ENCODE measurements around the gene AJAP1.

AJAP1 gene

DNA sequence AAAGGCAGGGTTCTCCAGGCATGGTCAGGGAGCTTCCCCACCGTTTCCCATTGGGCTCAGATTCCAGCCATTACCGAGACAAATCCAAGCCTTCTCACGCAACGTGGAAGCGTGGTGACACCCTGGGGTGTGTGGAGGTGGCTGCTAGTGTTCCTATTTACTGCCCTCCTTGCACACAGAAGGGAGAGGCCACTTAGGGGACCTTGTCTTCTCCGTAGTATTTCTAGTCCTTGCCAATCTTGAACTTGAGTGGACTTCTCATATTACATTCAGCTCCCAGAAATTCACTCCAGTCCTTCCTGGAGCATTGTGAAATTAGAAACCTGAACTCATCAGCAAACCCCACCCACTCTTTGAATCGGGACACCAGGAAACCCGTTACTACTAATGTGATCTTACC lies 131.6 kb downstream of the AJAP1 start:
- Histone ChIP-seq H3K27ac (ENCODE audit: insufficient read depth in 1 of 2, low read depth in 1 of 2, low read length in 2 of 2, poor library complexity in 1 of 2, severe bottlenecking in 2 of 2) (no peak overlapping the region), H3K9me3 (ENCODE audit: control extremely low read depth in 1 of 5, control insufficient read depth in 4 of 5, insufficient read depth in 2 of 5, low read depth in 1 of 5, low read length in 4 of 5) (peaks cover 0 to 2% (median 0%) of the 10 kb centered on the region in 5 experiments), H3K27me3 (replicated peaks in 2 of 5; ENCODE audit: control insufficient read depth in 4 of 5, insufficient read depth in 5 of 5, low read length in 4 of 5) (peaks cover 0 to 12% (median 0%) of the 10 kb centered on the region in 5 experiments), H3K4me1 (ENCODE audit: control extremely low read depth in 1 of 4, control insufficient read depth in 4 of 4, insufficient read depth in 4 of 4, low read length in 3 of 4) (no peaks in the 10 kb centered on the region), H3K36me3 (ENCODE audit: control insufficient read depth in 4 of 4, insufficient read depth in 4 of 4, low read length in 3 of 4) (no peaks in the 10 kb centered on the region), H3K4me3 (ENCODE audit: control insufficient read depth in 1 of 7, extremely low read depth in 1 of 7, insufficient read depth in 4 of 7, low read depth in 2 of 7, low read length in 6 of 7) (no peak overlapping the region)
- DNase-seq, result no peak
- ChIA-PET POLR2A (no interaction called here), CTCF (no interaction called here)
- 100% methylated on average over 3 of the region's 8 CpGs for WGBS (ENCODE audit: insufficient coverage)

DNA sequence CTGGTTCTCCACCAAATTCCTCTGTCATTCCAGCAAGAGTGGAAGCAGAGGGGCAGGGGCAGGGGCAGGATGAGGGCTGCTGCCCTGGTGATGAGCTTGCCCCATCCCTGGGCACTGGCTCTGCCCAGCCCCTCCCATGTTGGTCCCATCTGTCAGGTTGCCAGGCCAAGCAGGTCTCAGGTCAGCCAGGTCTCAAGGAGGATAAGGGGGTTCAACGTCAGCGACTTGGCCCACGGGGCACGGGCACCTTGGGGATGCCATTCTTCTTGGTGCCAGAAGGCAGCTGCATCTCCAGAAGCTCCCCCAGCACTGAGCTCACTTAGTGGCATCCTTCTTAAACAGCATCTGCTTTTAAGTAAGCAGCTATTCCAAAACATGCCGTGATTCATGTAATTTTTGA lies 133.1 kb downstream of the AJAP1 start:
- Histone ChIP-seq H3K9me3 (ENCODE audit: control extremely low read depth in 1 of 5, control insufficient read depth in 4 of 5, insufficient read depth in 2 of 5, low read depth in 1 of 5, low read length in 4 of 5) (peaks cover 0 to 2% (median 0%) of the 10 kb centered on the region in 5 experiments), H3K4me3 (ENCODE audit: control insufficient read depth in 1 of 7, extremely low read depth in 1 of 7, insufficient read depth in 4 of 7, low read depth in 2 of 7, low read length in 6 of 7) (no peak overlapping the region), H3K36me3 (ENCODE audit: control insufficient read depth in 4 of 4, insufficient read depth in 4 of 4, low read length in 3 of 4) (no peaks in the 10 kb centered on the region), H3K27ac (ENCODE audit: insufficient read depth in 1 of 2, low read depth in 1 of 2, low read length in 2 of 2, poor library complexity in 1 of 2, severe bottlenecking in 2 of 2) (no peak overlapping the region), H3K4me1 (ENCODE audit: control extremely low read depth in 1 of 4, control insufficient read depth in 4 of 4, insufficient read depth in 4 of 4, low read length in 3 of 4) (no peaks in the 10 kb centered on the region), H3K27me3 (replicated peaks in 2 of 5; ENCODE audit: control insufficient read depth in 4 of 5, insufficient read depth in 5 of 5, low read length in 4 of 5) (peaks cover 0 to 15% (median 0%) of the 10 kb centered on the region in 5 experiments)
- DNase-seq, result no peak
- CTCF ChIA-PET, result no interaction called here
- WGBS (ENCODE audit: insufficient coverage), result 98% methylated on average over 5 of the region's 5 CpGs
- POLR2A ChIA-PET, result no interaction called here

DNA sequence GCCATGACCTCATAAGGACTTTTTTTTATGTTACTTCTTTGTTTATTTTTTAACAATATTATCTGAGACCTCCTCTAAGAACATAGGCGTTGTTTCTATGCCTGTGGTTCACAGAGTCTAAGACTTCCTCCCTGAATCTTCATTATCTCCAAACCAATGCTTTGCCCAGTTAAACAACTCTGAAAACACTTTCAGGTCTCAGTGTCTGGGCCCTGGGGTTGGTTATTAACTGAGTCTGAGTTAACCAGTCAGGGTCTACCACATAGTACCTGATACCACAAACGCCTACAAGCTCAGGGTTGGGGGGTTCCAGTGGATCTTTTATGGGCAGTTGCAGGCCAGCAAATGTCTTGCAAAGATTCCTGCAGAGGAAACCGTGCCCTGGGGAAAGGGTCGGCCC lies 138.2 kb downstream of the AJAP1 start:
- Histone ChIP-seq H3K27me3 (replicated peaks in 2 of 5; ENCODE audit: control insufficient read depth in 4 of 5, insufficient read depth in 5 of 5, low read length in 4 of 5) (peaks cover 0 to 13% (median 0%) of the 10 kb centered on the region in 5 experiments), H3K27ac (ENCODE audit: insufficient read depth in 1 of 2, low read depth in 1 of 2, low read length in 2 of 2, poor library complexity in 1 of 2, severe bottlenecking in 2 of 2) (no peak overlapping the region), H3K4me3 (ENCODE audit: control insufficient read depth in 1 of 7, extremely low read depth in 1 of 7, insufficient read depth in 4 of 7, low read depth in 2 of 7, low read length in 6 of 7) (no peak overlapping the region), H3K36me3 (ENCODE audit: control insufficient read depth in 4 of 4, insufficient read depth in 4 of 4, low read length in 3 of 4) (no peaks in the 10 kb centered on the region), H3K9me3 (ENCODE audit: control extremely low read depth in 1 of 5, control insufficient read depth in 4 of 5, insufficient read depth in 2 of 5, low read depth in 1 of 5, low read length in 4 of 5) (peaks cover 0 to 3% (median 0%) of the 10 kb centered on the region in 5 experiments), H3K4me1 (ENCODE audit: control extremely low read depth in 1 of 4, control insufficient read depth in 4 of 4, insufficient read depth in 4 of 4, low read length in 3 of 4) (no peaks in the 10 kb centered on the region)
- CTCF ChIA-PET, result no interaction called here
- DNase-seq, result no peak
- WGBS (ENCODE audit: insufficient coverage), result 86% methylated on average over 3 of the region's 4 CpGs
- POLR2A ChIA-PET, result no interaction called here

DNA sequence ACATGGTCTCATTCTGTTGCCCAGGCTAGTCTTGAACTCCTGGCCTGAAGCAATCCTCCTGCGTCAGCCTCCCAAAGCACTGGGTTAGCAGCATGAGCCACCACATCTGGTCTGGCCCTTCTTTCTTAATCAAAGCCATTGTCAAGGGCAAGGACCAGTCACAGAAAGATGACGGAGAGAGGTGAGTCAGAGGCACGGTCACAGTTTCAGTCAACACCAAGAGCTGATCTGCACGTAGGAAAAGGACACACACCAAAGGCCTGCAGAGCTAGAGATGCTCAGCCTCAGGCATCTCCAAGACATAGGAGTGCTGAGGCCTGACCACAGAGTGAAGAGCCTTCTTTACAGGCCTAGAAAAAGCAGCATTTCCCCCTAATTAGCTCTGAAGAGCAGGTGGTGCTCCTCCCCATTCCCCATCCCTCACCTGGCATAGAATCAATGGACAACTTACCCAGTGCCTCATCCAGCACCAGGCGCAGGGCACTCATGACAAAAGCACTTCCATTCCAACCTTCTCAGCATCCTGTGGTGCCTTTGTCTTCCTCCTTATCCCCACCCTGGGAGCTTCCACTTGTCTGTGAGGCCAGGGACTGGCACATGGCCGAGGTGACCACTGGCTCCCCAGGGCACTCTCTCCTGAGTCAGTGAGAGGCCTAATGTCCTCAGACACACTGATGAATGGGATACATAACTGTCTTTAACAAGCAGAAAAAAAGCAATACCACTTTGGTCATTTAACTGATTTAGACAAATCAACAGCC lies 139.8 kb downstream of the AJAP1 start:
- Histone ChIP-seq H3K4me3 (ENCODE audit: control insufficient read depth in 1 of 7, extremely low read depth in 1 of 7, insufficient read depth in 4 of 7, low read depth in 2 of 7, low read length in 6 of 7) (no peak overlapping the region), H3K27me3 (replicated peaks in 2 of 5; ENCODE audit: control insufficient read depth in 4 of 5, insufficient read depth in 5 of 5, low read length in 4 of 5) (peaks cover 0 to 3% (median 0%) of the 10 kb centered on the region in 5 experiments), H3K36me3 (ENCODE audit: control insufficient read depth in 4 of 4, insufficient read depth in 4 of 4, low read length in 3 of 4) (no peaks in the 10 kb centered on the region), H3K4me1 (ENCODE audit: control extremely low read depth in 1 of 4, control insufficient read depth in 4 of 4, insufficient read depth in 4 of 4, low read length in 3 of 4) (no peaks in the 10 kb centered on the region), H3K27ac (ENCODE audit: insufficient read depth in 1 of 2, low read depth in 1 of 2, low read length in 2 of 2, poor library complexity in 1 of 2, severe bottlenecking in 2 of 2) (no peak overlapping the region), H3K9me3 (ENCODE audit: control extremely low read depth in 1 of 5, control insufficient read depth in 4 of 5, insufficient read depth in 2 of 5, low read depth in 1 of 5, low read length in 4 of 5) (peaks cover 0 to 3% (median 0%) of the 10 kb centered on the region in 5 experiments)
- whole genome bisulfite sequencing (ENCODE audit: insufficient coverage), result 97% methylated on average over 5 of the region's 6 CpGs
- ChIA-PET POLR2A (no interaction called here), CTCF (no interaction called here)
- DNase-seq, result no peak

DNA sequence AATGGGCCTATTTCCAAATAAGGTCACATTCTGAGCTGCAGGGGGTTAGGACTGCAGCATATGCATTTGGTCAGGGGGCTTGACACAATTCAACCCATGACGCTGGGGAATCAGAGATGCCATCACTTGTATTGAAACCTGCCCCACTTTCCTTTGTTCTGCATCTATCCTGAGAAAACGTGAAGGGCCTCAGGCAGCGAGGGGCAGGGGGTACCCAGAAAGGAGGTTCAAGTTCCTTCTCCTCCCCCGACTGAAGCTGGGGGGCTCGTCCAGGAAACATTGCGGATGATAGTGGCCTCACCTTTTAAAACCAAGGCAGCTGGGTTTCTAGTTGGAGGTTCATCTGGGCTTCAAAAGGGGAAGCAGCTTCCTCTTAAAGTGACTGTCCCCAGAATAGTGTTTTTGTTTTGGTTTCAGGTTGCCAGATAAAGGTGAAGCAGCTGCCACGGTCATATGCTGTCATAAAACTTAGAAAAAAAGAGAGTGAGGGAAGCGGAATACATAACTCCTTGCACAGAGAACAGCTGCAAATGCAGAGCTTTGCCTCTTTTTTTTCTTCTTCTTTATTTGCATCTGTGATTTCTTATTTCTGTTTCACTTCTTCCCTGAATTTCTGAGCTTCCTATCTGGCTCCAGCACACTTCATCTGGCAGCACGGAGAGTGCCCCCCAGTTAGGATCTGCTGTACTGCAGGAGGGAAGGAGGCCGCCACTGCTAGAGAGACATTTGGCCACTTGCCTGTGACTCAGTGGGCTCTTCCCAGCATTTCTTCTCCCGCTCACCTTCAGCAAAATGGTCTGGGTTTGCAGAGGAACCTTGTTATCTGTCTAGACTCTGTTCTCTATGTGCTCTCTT lies 142.0 kb downstream of the AJAP1 start:
- Histone ChIP-seq H3K27me3 (replicated peaks in 2 of 5; ENCODE audit: control insufficient read depth in 4 of 5, insufficient read depth in 5 of 5, low read length in 4 of 5) (peaks cover 0 to 11% (median 2%) of the 10 kb centered on the region in 5 experiments), H3K27ac (ENCODE audit: insufficient read depth in 1 of 2, low read depth in 1 of 2, low read length in 2 of 2, poor library complexity in 1 of 2, severe bottlenecking in 2 of 2) (no peak overlapping the region), H3K4me3 (ENCODE audit: control insufficient read depth in 1 of 7, extremely low read depth in 1 of 7, insufficient read depth in 4 of 7, low read depth in 2 of 7, low read length in 6 of 7) (no peak overlapping the region), H3K36me3 (ENCODE audit: control insufficient read depth in 4 of 4, insufficient read depth in 4 of 4, low read length in 3 of 4) (no peaks in the 10 kb centered on the region), H3K9me3 (ENCODE audit: control extremely low read depth in 1 of 5, control insufficient read depth in 4 of 5, insufficient read depth in 2 of 5, low read depth in 1 of 5, low read length in 4 of 5) (peaks cover 0 to 6% (median 0%) of the 10 kb centered on the region in 5 experiments), H3K4me1 (ENCODE audit: control extremely low read depth in 1 of 4, control insufficient read depth in 4 of 4, insufficient read depth in 4 of 4, low read length in 3 of 4) (no peaks in the 10 kb centered on the region)
- POLR2A ChIA-PET, result no interaction called here
- 91% methylated on average over 10 of the region's 11 CpGs for WGBS (ENCODE audit: insufficient coverage)
- DNase-seq, result peak in 1 of 3 donors; percentile 0
- CTCF ChIA-PET, result no interaction called here

DNA sequence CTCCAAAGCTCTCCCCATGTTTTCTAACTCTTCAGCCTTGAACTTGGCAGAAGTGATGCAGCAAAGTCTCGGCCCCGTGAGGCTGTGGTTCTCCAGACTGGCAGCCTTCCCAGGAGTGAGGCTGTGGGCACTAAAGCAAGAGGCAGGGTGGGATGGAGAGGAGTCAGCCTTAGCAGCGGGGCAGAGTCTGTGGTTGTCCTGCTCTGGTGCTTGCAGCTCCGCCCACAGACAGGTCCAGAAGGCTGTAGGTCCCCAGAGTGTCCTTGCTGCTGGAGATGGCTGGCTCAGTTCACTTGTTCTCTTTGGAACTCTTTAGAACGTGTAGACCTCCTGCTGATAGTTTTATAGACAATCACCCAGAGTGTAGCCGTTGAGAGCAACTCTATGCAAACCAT lies 142.6 kb downstream of the AJAP1 start:
- H3K4me1 ChIP-seq (ENCODE audit: control extremely low read depth in 1 of 4, control insufficient read depth in 4 of 4, insufficient read depth in 4 of 4, low read length in 3 of 4), result no peaks in the 10 kb centered on the region
- no peak overlapping the region for H3K27ac ChIP-seq (ENCODE audit: insufficient read depth in 1 of 2, low read depth in 1 of 2, low read length in 2 of 2, poor library complexity in 1 of 2, severe bottlenecking in 2 of 2)
- WGBS (ENCODE audit: insufficient coverage), result 84% methylated on average over 6 of the region's 6 CpGs
- no peak overlapping the region for H3K4me3 ChIP-seq (ENCODE audit: control insufficient read depth in 1 of 7, extremely low read depth in 1 of 7, insufficient read depth in 4 of 7, low read depth in 2 of 7, low read length in 6 of 7)
- peaks cover 0 to 8% (median 0%) of the 10 kb centered on the region in 5 experiments for H3K9me3 ChIP-seq (ENCODE audit: control extremely low read depth in 1 of 5, control insufficient read depth in 4 of 5, insufficient read depth in 2 of 5, low read depth in 1 of 5, low read length in 4 of 5)
- ChIA-PET CTCF (no interaction called here), POLR2A (no interaction called here)
- DNase-seq, result no peak
- H3K36me3 ChIP-seq (ENCODE audit: control insufficient read depth in 4 of 4, insufficient read depth in 4 of 4, low read length in 3 of 4), result no peaks in the 10 kb centered on the region
- H3K27me3 ChIP-seq (replicated peaks in 2 of 5; ENCODE audit: control insufficient read depth in 4 of 5, insufficient read depth in 5 of 5, low read length in 4 of 5), result peaks cover 0 to 9% (median 2%) of the 10 kb centered on the region in 5 experiments

DNA sequence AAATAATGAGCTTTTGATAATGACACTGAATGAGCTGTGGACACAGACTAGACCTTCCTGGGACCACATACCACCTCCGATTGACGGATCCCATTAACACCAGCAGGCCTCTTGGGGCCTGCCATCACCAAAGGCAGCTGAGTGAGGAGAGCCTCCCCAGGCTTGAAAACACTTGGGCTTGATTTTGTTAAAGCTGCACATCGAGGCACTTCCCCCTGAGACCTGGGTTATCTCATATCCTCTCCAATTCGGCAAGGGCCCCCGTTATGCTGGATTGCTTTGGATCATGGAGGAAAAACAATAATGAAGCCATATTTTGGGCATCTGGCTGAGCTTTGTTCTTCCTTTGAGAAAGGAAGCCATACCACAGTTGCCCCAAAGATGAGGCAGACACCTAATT lies 143.0 kb downstream of the AJAP1 start:
- CTCF ChIA-PET, result no interaction called here
- no peak for DNase-seq
- Histone ChIP-seq H3K27ac (ENCODE audit: insufficient read depth in 1 of 2, low read depth in 1 of 2, low read length in 2 of 2, poor library complexity in 1 of 2, severe bottlenecking in 2 of 2) (no peak overlapping the region), H3K27me3 (replicated peaks in 2 of 5; ENCODE audit: control insufficient read depth in 4 of 5, insufficient read depth in 5 of 5, low read length in 4 of 5) (peaks cover 0 to 9% (median 2%) of the 10 kb centered on the region in 5 experiments), H3K4me3 (ENCODE audit: control insufficient read depth in 1 of 7, extremely low read depth in 1 of 7, insufficient read depth in 4 of 7, low read depth in 2 of 7, low read length in 6 of 7) (no peak overlapping the region), H3K9me3 (ENCODE audit: control extremely low read depth in 1 of 5, control insufficient read depth in 4 of 5, insufficient read depth in 2 of 5, low read depth in 1 of 5, low read length in 4 of 5) (peaks cover 0 to 8% (median 0%) of the 10 kb centered on the region in 5 experiments), H3K36me3 (ENCODE audit: control insufficient read depth in 4 of 4, insufficient read depth in 4 of 4, low read length in 3 of 4) (no peaks in the 10 kb centered on the region), H3K4me1 (ENCODE audit: control extremely low read depth in 1 of 4, control insufficient read depth in 4 of 4, insufficient read depth in 4 of 4, low read length in 3 of 4) (no peaks in the 10 kb centered on the region)
- POLR2A ChIA-PET, result no interaction called here
- 100% methylated on average over 5 of the region's 5 CpGs for WGBS (ENCODE audit: insufficient coverage)
